HPDE6-E6E7 (cell line): ENCODE data around the gene BSCL2.
"Not testable (repeated sequence)": the region's sequence is repeated elsewhere in the genome, so short reads cannot be mapped to it uniquely, and the experiment has no call there.

Source experiments
- DNase-seq: peaks from one replicate; pipeline ENCODE4 v3.0.0; 2011; ENCODE audit warnings: missing footprints; ENCODE audit errors: extremely low spot score

The BSCL2 gene

GRCh38 chr11:62688491-62688890 lies 18.7 kb downstream of the BSCL2 start:
- DNase-seq: no peak

- DNase-seq: no peak
These were observed 19.5 kb downstream of the BSCL2 start for GRCh38 chr11:62687508-62688396.

- DNase-seq: no peak
These were observed 24.7 kb downstream of the BSCL2 start for GRCh38 chr11:62682518-62682917.

GRCh38 chr11:62680825-62681240 lies 26.4 kb downstream of the BSCL2 start:
- peak; percentile 67 for DNase-seq

GRCh38 chr11:62678770-62679696 lies 28.2 kb downstream of the BSCL2 start, which contains the start of gene UBXN1:
Gene UBXN1, minus strand, starts transcription at chr11:62679073. Its CDS starts 150 bp downstream, at chr11:62678923.
- peak; percentile 82 for DNase-seq

- DNase-seq: no peak
These were observed 28.8 kb downstream of the BSCL2 start for GRCh38 chr11:62678433-62678769.

GRCh38 chr11:62677714-62678113 lies 29.5 kb downstream of the BSCL2 start:
- DNase-seq: no peak

- no peak for DNase-seq
These were observed 30.1 kb downstream of the BSCL2 start for GRCh38 chr11:62677156-62677555.

GRCh38 chr11:62676698-62677097 lies 30.5 kb downstream of the BSCL2 start:
- no peak for DNase-seq

GRCh38 chr11:62675415-62675814 lies 31.8 kb downstream of the BSCL2 start:
- DNase-seq: not testable (repeated sequence)

- no peak for DNase-seq
These were observed 34.1 kb downstream of the BSCL2 start for GRCh38 chr11:62673196-62673525.

- DNase-seq: peak; percentile 71
These were observed 35.4 kb downstream of the BSCL2 start, which contains the start of the genes LBHD1 and UQCC3 for GRCh38 chr11:62671608-62672389. Gene LBHD1, minus strand, starts transcription at chr11:62672267. Its CDS starts 2,236 bp downstream, at chr11:62670031. Gene UQCC3, plus strand, starts transcription at chr11:62671673. Its CDS starts 73 bp downstream, at chr11:62671746.

GRCh38 chr11:62671236-62671607 lies 36.0 kb downstream of the BSCL2 start:
- DNase-seq: no peak

- DNase-seq: no peak
These were observed 37.6 kb downstream of the BSCL2 start for GRCh38 chr11:62669420-62670161.

- DNase-seq: no peak
These were observed 39.8 kb downstream of the BSCL2 start for GRCh38 chr11:62667460-62667859.

- DNase-seq: no peak
These were observed 40.8 kb downstream of the BSCL2 start for GRCh38 chr11:62666259-62666926.

GRCh38 chr11:62665599-62666258 lies 41.5 kb downstream of the BSCL2 start:
- DNase-seq: peak; percentile 31

- peak; percentile 93 for DNase-seq
These were observed 42.1 kb downstream of the BSCL2 start, which contains the start of the genes C11orf98 and CSKMT for GRCh38 chr11:62665075-62665598. Gene C11orf98, minus strand, starts transcription at chr11:62665210. Its CDS starts 41 bp downstream, at chr11:62665169. Gene CSKMT, plus strand, starts transcription at chr11:62665312. Its CDS starts 568 bp downstream, at chr11:62665880.

- peak; percentile 55 for DNase-seq
These were observed 42.7 kb downstream of the BSCL2 start for GRCh38 chr11:62664405-62665074.
